GM18520 (cell line): ENCODE measurements around the gene INO80.
"Not testable (repeated sequence)": the region's sequence is repeated elsewhere in the genome, so short reads cannot be mapped to it uniquely, and the experiment has no call there.

ENCODE experiments used
- ATAC-seq: cut with Tn5 transposase; IDR thresholded peaks from one replicate; pipeline ENCODE4 v1.9.1; 2021; ENCODE audit not compliant: unreplicated experiment

Gene INO80

GRCh38 chr15:40964634-40965033 lies 151.4 kb downstream of the INO80 start:
- no peak for ATAC-seq

GRCh38 chr15:40964006-40964405 lies 152.1 kb downstream of the INO80 start:
- no peak for ATAC-seq

- no peak for ATAC-seq
Measured at GRCh38 chr15:40963201-40963600, 152.9 kb downstream of the INO80 start.

GRCh38 chr15:40962317-40962716 lies 153.8 kb downstream of the INO80 start:
- ATAC-seq: not testable (repeated sequence)

- not testable (repeated sequence) for ATAC-seq
Measured at GRCh38 chr15:40961740-40962139, 154.3 kb downstream of the INO80 start.

- no peak for ATAC-seq
Measured at GRCh38 chr15:40960925-40961324, 155.2 kb downstream of the INO80 start.

GRCh38 chr15:40960151-40960885 lies 155.8 kb downstream of the INO80 start:
- ATAC-seq: no peak

GRCh38 chr15:40959331-40960141 lies 156.5 kb downstream of the INO80 start:
- ATAC-seq: no peak

- ATAC-seq: no peak
Measured at GRCh38 chr15:40958723-40959122, 157.4 kb downstream of the INO80 start.

- no peak for ATAC-seq
Measured at GRCh38 chr15:40958146-40958545, 157.9 kb downstream of the INO80 start.

- ATAC-seq: no peak
Measured at GRCh38 chr15:40957581-40958051, 158.5 kb downstream of the INO80 start.

- ATAC-seq: no peak
Measured at GRCh38 chr15:40957041-40957555, 159.0 kb downstream of the INO80 start.

GRCh38 chr15:40956541-40956982 lies 159.5 kb downstream of the INO80 start:
- ATAC-seq: no peak

GRCh38 chr15:40955930-40956540 lies 160.0 kb downstream of the INO80 start:
- ATAC-seq: no peak

- ATAC-seq: no peak
Measured at GRCh38 chr15:40955141-40955903, 160.8 kb downstream of the INO80 start.

GRCh38 chr15:40954158-40954848 lies 161.8 kb downstream of the INO80 start:
- ATAC-seq: not testable (repeated sequence)

- no peak for ATAC-seq
Measured at GRCh38 chr15:40953713-40954074, 162.4 kb downstream of the INO80 start.

GRCh38 chr15:40952901-40953712 lies 163.0 kb downstream of the INO80 start, which contains the start of gene CHAC1:
TSS of gene CHAC1 (plus strand) at chr15:40953471. CDS start at chr15:40953584, 113 bp downstream.
- peak; percentile 96 for ATAC-seq

GRCh38 chr15:40952301-40952900 lies 163.7 kb downstream of the INO80 start:
- no peak for ATAC-seq
